GM12873 (cell line): ENCODE data around the gene RFK.

ENCODE experiments used
- TF ChIP-seq, protein P1 (sequence below): IDR thresholded peaks from 2 replicates; pipeline ENCODE4 v1.5.1; 2012; ENCODE audit warnings: low read depth, mild to moderate bottlenecking, moderate library complexity, low read length, control low read depth; ENCODE audit not compliant: insufficient read depth; ENCODE audit errors: missing control alignments

The RFK gene

DNA sequence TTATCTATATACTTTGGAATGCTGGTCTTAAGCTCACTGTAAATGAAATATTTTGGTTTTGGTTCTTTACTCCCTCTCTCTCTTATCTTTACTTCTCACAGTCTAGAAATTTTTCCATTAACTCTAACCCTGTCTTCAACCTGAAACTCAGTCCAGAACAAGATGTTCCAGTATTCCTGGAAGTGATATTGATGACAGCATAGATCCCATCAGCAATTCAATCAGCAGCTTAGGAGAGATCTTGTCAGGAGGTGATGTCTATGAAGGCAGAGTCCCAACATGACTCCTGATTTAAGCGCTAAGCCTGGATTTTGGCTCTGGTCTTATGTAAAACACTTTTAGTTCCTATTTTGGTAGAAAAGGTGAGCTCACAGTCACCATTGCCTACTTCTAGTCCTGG lies 52.6 kb downstream of the RFK start:
- TF ChIP-seq, protein P1, sequence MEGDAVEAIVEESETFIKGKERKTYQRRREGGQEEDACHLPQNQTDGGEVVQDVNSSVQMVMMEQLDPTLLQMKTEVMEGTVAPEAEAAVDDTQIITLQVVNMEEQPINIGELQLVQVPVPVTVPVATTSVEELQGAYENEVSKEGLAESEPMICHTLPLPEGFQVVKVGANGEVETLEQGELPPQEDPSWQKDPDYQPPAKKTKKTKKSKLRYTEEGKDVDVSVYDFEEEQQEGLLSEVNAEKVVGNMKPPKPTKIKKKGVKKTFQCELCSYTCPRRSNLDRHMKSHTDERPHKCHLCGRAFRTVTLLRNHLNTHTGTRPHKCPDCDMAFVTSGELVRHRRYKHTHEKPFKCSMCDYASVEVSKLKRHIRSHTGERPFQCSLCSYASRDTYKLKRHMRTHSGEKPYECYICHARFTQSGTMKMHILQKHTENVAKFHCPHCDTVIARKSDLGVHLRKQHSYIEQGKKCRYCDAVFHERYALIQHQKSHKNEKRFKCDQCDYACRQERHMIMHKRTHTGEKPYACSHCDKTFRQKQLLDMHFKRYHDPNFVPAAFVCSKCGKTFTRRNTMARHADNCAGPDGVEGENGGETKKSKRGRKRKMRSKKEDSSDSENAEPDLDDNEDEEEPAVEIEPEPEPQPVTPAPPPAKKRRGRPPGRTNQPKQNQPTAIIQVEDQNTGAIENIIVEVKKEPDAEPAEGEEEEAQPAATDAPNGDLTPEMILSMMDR, result no peak

DNA sequence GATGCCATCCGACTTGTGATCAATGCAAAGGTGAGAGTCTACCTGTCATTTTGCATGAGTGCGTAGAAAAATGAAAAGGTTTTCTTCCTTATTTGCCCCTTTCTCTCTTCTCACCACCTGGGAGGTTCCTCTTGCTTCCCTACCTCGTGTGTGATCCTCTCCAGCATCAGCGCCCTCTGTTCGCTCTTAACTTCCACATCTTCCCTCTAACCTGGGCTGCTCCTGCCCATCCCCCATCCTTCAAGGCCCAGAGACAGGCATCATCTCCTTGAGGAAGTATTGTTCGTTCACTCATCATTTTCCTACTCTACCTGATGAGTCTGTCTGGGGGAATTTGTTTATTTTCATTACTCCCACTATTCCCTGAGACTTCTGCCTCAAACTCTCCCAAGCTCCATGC lies 55.8 kb downstream of the RFK start:
- TF ChIP-seq, protein P1, result no peak

DNA sequence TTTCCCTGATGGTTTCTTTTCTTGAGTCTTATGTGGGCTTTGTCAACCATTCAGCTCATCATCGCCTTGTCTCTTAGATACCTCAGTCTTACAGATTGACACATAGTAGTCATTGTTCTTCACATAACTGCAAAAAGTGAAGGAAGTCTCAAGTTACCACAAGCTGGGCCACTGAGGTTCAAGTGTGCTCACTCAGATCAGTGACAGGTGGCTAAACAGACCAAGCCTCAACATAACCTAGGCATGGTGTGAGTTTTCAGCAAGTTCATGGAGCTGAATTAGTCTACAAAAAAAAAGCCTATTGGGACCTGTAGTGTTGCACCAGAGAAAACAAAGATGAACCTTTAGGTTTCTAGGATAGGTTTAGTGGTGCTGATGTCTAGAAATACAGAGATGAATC lies 58.2 kb downstream of the RFK start:
- TF ChIP-seq, protein P1, result no peak
